MCF 10A (cell line): ENCODE results near the gene ZBTB7A. TPM values are rescaled to one million over a fixed set of nuclear protein-coding genes. Genes with fewer than 3 reads are reported as not detected.

Experiments used
- BruUV-seq: library from RNA; stranded (reverse); fragments of 400-500 nt; replicated peaks from 2 replicates; lab custom pipeline; 2021; lab: Mats Ljungman, UMichigan
- CTCF ChIA-PET: fragments of 300-600 bp; sonication (Branson Sonifier 250); formaldehyde crosslinking; extraction: SDS; loops from one replicate; lab custom pipeline; 2021; ENCODE audit warnings: antibody characterized with exemption, inconsistent platforms; lab: Yijun Ruan, JAX
- POLR2A ChIA-PET: fragments of 300-600, 350-650 bp; sonication (Branson Sonifier 250); formaldehyde crosslinking; extraction: SDS; loops from one replicate; lab custom pipeline; 2020; ENCODE audit warnings: antibody characterized with exemption, inconsistent platforms; lab: Yijun Ruan, JAX
- DNase-seq: peaks from one replicate; pipeline ENCODE4 v3.0.0-alpha.2; 2018; ENCODE audit not compliant: unreplicated experiment
- H3K27ac Mint-ChIP-seq: one replicate; pipeline ENCODE4 v1.8.0; 2022; ENCODE audit warnings: mild to moderate bottlenecking, low read depth, mixed read lengths; ENCODE audit not compliant: unreplicated experiment
- H3K27me3 Mint-ChIP-seq: one replicate; pipeline ENCODE4 v1.8.0; 2022; ENCODE audit warnings: mixed read lengths; ENCODE audit not compliant: insufficient read depth, unreplicated experiment
- H3K36me3 Mint-ChIP-seq: one replicate; pipeline ENCODE4 v1.8.0; 2022; ENCODE audit warnings: mild to moderate bottlenecking, moderate library complexity, mixed read lengths; ENCODE audit not compliant: insufficient read depth, unreplicated experiment
- H3K4me1 Mint-ChIP-seq: one replicate; pipeline ENCODE4 v1.8.0; 2022; ENCODE audit warnings: mixed read lengths; ENCODE audit not compliant: insufficient read depth, unreplicated experiment
- H3K4me3 Mint-ChIP-seq: one replicate; pipeline ENCODE4 v1.8.0; 2022; ENCODE audit warnings: mild to moderate bottlenecking, moderate library complexity, mixed read lengths; ENCODE audit not compliant: unreplicated experiment
- H3K9me3 Mint-ChIP-seq: one replicate; pipeline ENCODE4 v1.8.0; 2022; ENCODE audit warnings: mixed read lengths; ENCODE audit not compliant: unreplicated experiment
- intact Hi-C: fragments of 100-400 bp; cut with micrococcal nuclease; formaldehyde crosslinking; loops from 2 replicates; pipeline ENCODE4 v1.14.1; 2022
- total RNA-seq: library from RNA; stranded (reverse); gene quantifications from 2 replicates; pipeline ENCODE4 v1.2.3, GENCODE V29; 2022
- TF ChIP-seq, protein P1 (sequence below): fragments of 200-600 bp; IDR thresholded peaks from one replicate; pipeline ENCODE4 v1.8.0; 2022; ENCODE audit warnings: antibody characterized with exemption, mild to moderate bottlenecking; ENCODE audit not compliant: unreplicated experiment

Gene ZBTB7A
- total RNA-seq, 1 experiment from 2014 or later, result 35.1 TPM

DNA sequence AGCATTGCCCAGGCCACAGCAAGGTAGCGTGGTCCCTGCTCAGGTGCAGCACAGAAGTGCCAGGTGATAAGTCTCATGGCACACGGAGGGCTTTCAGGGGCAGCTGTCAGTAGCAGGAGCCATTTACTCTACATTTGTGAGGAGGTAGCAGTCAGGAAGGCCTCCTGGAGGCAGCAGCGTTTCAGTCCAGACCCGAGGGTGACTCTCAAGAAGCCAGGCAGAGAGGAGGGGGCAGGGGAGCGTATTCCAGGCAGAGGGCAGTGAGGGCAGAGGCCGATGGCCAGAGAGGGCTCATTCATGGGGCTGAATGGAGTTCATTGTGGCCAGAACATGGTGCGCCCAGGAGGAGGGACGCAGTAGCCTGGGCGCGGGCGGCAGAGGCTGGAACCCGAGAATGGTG lies 50.2 kb downstream of the ZBTB7A start:
- Mint-ChIP-seq H3K4me3 (no peak overlapping the region), H3K27me3 (no peaks in the 10 kb centered on the region), H3K4me1 (no peaks in the 10 kb centered on the region), H3K36me3 (peaks cover 19% of the 10 kb centered on the region), H3K27ac (no peak overlapping the region), H3K9me3 (no peaks in the 10 kb centered on the region)
- TF ChIP-seq, protein P1, sequence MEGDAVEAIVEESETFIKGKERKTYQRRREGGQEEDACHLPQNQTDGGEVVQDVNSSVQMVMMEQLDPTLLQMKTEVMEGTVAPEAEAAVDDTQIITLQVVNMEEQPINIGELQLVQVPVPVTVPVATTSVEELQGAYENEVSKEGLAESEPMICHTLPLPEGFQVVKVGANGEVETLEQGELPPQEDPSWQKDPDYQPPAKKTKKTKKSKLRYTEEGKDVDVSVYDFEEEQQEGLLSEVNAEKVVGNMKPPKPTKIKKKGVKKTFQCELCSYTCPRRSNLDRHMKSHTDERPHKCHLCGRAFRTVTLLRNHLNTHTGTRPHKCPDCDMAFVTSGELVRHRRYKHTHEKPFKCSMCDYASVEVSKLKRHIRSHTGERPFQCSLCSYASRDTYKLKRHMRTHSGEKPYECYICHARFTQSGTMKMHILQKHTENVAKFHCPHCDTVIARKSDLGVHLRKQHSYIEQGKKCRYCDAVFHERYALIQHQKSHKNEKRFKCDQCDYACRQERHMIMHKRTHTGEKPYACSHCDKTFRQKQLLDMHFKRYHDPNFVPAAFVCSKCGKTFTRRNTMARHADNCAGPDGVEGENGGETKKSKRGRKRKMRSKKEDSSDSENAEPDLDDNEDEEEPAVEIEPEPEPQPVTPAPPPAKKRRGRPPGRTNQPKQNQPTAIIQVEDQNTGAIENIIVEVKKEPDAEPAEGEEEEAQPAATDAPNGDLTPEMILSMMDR, result no peak
- ChIA-PET CTCF (no interaction called here), POLR2A (interaction anchor here (1.2 kb wide), 1 partner anchor 9 kb away, joined by 3 read pairs; the partner anchor contains the start of gene PIAS4)
- BruUV-seq, result no TSS peak
- DNase-seq, result no peak
- intact Hi-C loops, result no loop called here

DNA sequence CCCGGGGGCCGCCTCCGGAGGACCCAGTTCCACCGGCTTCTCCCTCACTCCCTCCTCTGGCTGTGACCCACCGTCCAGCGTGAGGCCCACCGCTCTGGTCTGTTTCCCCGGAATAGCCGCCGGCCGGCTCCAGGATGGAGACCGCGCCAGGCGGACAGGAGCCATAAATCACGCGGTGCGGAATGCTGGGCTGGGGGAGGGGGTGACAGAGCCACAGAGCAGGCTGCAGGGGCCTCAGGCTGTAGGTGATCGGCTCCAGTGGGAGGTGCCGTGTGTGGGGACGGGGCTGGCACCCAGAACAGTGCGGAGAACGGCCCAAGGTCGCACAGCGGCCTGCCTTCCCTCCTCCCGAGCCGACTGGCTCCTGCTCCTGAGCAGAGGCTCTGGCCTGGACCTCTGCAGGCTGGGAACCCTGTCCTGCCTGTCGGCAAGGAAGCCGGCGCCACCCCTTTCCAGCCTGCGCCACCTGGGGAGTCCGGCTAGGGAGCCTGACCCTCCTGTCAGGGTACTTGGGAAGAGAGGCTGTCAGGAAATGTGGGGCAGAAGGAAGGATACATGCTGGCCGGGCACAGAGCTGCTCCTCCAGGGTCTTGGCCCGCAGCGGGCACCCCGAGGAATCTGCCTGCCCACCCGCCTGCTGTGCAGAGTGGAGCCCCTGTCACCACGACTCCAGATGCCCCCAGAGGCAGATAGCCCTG lies 50.8 kb downstream of the ZBTB7A start:
- no peaks in the 10 kb centered on the region for H3K27me3 Mint-ChIP-seq
- peaks cover 4% of the 10 kb centered on the region for H3K4me1 Mint-ChIP-seq
- H3K36me3 Mint-ChIP-seq, result peaks cover 22% of the 10 kb centered on the region
- DNase-seq, result no peak
- intact Hi-C loops, result no loop called here
- ChIA-PET CTCF (no interaction called here), POLR2A (no interaction called here)
- no TSS peak for BruUV-seq
- H3K4me3 Mint-ChIP-seq, result no peak overlapping the region
- H3K9me3 Mint-ChIP-seq, result no peaks in the 10 kb centered on the region
- TF ChIP-seq, protein P1, result no peak
- no peak overlapping the region for H3K27ac Mint-ChIP-seq

DNA sequence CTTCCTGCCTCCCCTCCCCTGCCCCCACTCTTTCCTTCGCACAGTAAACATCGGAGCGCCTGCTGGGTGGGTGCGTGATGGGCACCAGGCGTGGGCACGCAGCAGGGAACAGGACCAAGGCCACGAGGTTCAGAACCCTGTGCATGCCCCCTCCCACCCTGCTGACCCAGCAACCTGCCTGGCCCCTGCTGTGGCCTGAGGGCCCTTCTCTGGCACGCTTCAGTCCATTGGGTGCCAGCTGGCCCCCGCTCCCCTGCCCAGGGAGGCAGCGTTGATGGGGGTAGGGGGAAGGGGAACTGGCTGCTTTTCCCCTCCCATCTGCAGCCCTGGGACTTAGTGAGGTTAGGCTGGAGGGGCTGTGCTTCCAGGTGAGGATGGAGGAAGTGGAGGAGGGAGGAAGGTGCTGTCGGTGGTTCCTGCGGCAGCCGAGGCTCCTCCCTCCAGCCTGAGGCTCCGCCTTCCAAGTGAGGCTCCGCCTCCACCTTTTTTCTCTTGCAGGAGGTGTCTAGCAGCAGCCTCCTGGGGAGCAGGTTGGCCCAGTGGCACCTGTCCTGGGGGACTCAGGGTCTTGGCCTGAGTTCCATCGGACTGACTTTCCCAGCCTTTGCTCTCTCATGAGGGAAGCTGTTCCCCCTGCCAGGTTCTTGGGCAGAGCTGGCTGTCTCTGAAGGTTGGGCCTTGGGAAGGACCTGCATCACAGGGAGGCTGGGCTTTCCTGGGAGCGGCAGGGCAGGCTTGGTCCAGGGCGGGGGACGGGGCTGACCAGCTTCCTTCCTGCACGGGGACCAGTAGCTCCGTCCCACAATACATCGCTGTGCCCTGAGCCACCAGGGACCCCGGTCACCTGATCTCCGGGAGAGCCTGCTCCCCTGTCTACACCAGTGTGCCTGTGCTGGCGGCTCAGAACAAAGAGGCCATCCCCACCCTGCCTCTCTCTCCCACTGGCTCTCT lies 51.9 kb downstream of the ZBTB7A start:
- H3K4me1 Mint-ChIP-seq, result peaks cover 4% of the 10 kb centered on the region
- peaks cover 26% of the 10 kb centered on the region for H3K36me3 Mint-ChIP-seq
- no peaks in the 10 kb centered on the region for H3K27me3 Mint-ChIP-seq
- TF ChIP-seq, protein P1, result no peak
- intact Hi-C loops, result no loop called here
- H3K4me3 Mint-ChIP-seq, result no peak overlapping the region
- CTCF ChIA-PET, result no interaction called here
- no peaks in the 10 kb centered on the region for H3K9me3 Mint-ChIP-seq
- H3K27ac Mint-ChIP-seq, result no peak overlapping the region
- POLR2A ChIA-PET, result interaction anchor here (0.6 kb wide), 1 partner anchor 9 kb away, joined by 3 read pairs; no protein-coding TSS in a partner anchor
- BruUV-seq, result no TSS peak
- no peak for DNase-seq
